Stimulated activated effector memory CD8-positive, alpha-beta T cell treated with anti-CD3 and anti-CD28 coated beads, Interleukin-12 subunit alpha, Interleukin-12 subunit beta, amount 100 ng/mL, for 72 hours (primary cell): ENCODE results near the gene DPF3.

Experiments
- ATAC-seq: fragments of 150-1000 bp; cut with Tn5 transposase; 2 replicates; pipeline ENCODE4 v1.10.0; 2021
- DNase-seq, 2 donors: peaks; one replicate each; pipeline ENCODE4 v3.0.0; 2021 to 2022; ENCODE audit warnings: low spot score in 2 of 2
- H3K27ac Mint-ChIP-seq: one replicate; pipeline ENCODE4 v1.8.0; 2022; ENCODE audit warnings: mild to moderate bottlenecking, mixed read lengths
- H3K36me3 Mint-ChIP-seq: one replicate; pipeline ENCODE4 v1.8.0; 2022; ENCODE audit warnings: mild to moderate bottlenecking, mixed read lengths
- H3K4me1 Mint-ChIP-seq: one replicate; pipeline ENCODE4 v1.8.0; 2022; ENCODE audit warnings: mixed read lengths
- H3K4me3 Mint-ChIP-seq: one replicate; pipeline ENCODE4 v1.8.0; 2022; ENCODE audit warnings: mild to moderate bottlenecking, mixed read lengths
- H3K9me3 Mint-ChIP-seq: one replicate; pipeline ENCODE4 v1.8.0; 2022; ENCODE audit warnings: mixed read lengths

Gene DPF3

DNA sequence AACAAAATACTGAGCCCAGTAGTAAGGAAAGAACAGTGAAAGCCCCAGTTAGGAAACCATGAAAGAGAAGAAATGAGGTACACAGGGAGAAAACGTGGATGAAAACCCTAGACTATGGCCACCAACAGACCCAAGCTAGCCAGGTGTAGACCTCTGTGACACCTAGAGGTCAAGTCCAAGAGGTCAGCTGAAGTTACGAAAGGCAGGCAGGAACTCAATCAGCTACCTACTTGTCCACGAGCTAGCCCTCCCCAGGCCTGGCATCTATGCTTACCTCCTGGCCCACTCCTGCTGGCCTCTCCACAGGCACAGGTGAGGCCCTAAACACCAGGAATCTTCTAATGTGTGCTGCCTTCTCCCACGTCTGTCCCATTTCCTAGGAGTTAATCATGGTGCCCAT lies 48.7 kb downstream of the DPF3 start:
- no peaks in the 10 kb centered on the region for H3K4me1 Mint-ChIP-seq
- no peaks in the 10 kb centered on the region for H3K36me3 Mint-ChIP-seq
- no peak for DNase-seq
- H3K27ac Mint-ChIP-seq, result no peak overlapping the region
- no peaks in the 10 kb centered on the region for H3K9me3 Mint-ChIP-seq
- ATAC-seq, result no peak
- no peak overlapping the region for H3K4me3 Mint-ChIP-seq

DNA sequence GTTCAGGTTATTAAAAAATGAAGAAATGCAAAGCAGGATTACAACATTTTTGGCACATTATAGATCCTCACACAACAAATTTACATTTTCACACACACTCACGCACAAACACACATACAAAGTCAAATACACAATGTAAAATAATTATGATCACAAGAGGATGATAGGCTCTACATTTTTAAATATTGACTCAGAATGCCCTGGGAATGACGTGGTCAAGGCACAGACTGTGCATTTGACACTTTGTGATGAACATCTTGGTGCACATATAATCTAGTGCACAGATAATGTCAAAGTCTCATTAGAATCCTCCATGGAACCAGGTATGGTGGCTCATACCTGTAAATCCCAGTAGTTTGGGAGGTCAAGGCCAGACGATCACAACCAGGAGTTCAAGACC lies 49.4 kb downstream of the DPF3 start:
- no peak for ATAC-seq

DNA sequence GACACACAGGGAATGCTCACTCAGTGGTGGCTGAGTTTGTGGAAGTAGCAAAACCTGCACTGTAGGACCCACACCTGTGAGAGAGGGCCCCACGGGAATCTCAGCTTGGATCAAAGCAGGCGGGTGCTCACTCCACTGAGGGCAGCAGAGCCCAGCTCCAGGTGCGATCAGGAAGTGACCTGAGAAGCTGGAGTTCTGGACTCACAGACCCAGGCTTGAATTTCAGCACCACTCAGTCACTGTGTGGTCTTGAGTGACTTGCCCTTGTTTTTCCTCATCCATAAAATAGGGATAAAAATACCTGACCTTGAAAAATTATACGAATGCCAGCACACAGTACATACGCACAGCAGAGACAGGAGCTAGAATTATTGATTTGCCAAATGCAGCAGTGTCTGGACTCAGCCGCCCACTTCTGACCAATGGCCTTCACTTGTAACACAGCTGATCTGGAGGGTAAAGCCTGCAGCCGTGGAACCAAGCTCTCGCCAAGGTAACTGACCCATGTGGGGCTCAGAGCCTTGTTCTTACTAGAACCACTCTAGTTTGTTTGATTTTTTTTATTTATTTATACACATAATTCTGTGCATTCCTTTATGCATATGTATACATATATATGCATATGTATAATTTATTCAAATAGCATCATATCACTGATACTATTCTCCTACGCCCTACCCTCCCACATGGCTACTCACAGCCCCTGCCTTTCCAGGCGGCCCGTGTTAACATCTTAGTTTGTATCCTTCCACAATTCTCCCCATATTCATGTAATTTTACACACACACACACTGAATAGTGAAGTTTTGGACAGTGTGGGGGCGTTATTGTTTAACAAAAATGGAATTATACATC lies 53.9 kb downstream of the DPF3 start:
- Mint-ChIP-seq H3K36me3 (no peaks in the 10 kb centered on the region), H3K4me1 (no peaks in the 10 kb centered on the region), H3K4me3 (no peak overlapping the region), H3K27ac (no peak overlapping the region), H3K9me3 (no peaks in the 10 kb centered on the region)
- no peak for ATAC-seq
- no peak for DNase-seq

More for the DNA sequence above, 49.4 kb downstream of the DPF3 start:
- Mint-ChIP-seq H3K4me1 (no peaks in the 10 kb centered on the region), H3K9me3 (no peaks in the 10 kb centered on the region), H3K36me3 (no peaks in the 10 kb centered on the region), H3K27ac (no peak overlapping the region), H3K4me3 (no peak overlapping the region)
- DNase-seq, result no peak

DNA sequence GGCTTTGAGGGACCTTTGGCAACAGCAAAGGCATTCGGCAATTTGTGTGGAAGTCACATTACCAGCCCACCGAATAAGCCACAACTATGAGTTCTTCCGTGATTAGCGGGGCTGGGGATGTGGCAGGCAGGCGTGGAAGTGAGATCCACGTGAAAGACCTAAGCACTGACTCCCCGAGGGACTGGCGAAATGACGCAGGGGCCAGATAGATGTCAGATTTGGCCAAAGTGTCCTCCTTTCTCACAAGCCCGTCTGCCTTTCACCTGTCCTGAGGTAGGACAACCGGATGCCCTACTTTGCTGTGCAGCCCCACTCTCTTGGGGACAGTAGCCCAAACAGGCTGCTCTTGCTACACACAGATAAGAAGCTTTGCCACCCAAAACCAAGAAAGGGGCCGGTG lies 54.5 kb downstream of the DPF3 start:
- H3K27ac Mint-ChIP-seq, result no peak overlapping the region
- no peaks in the 10 kb centered on the region for H3K9me3 Mint-ChIP-seq
- no peak for DNase-seq
- H3K4me3 Mint-ChIP-seq, result no peak overlapping the region
- H3K36me3 Mint-ChIP-seq, result no peaks in the 10 kb centered on the region
- no peaks in the 10 kb centered on the region for H3K4me1 Mint-ChIP-seq
- ATAC-seq, result no peak

DNA sequence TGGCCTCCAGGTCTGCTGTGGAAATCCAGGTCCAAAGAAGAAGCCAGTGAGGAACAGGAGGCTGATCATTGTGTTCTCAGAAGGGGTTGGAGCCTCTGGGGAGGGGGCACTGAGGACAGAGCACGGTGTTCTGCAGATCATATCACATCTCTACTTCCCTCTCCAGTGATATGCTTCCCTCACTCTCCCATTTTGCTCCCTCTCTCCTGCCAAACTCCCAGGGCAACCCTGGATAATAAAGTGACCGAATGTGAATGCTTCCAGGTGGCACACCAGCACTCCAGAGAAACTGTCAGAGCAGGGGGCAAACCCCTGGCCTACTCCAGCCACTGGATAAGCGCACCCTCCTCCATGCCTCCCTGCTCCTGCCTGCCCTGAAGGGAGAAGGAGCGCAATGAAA lies 57.8 kb downstream of the DPF3 start:
- H3K36me3 Mint-ChIP-seq, result no peaks in the 10 kb centered on the region
- peak overlapping the region; percentile 39 for H3K27ac Mint-ChIP-seq
- ATAC-seq (no peak), DNase-seq (no peak)
- no peaks in the 10 kb centered on the region for H3K4me1 Mint-ChIP-seq
- no peak overlapping the region for H3K4me3 Mint-ChIP-seq
- no peaks in the 10 kb centered on the region for H3K9me3 Mint-ChIP-seq

DNA sequence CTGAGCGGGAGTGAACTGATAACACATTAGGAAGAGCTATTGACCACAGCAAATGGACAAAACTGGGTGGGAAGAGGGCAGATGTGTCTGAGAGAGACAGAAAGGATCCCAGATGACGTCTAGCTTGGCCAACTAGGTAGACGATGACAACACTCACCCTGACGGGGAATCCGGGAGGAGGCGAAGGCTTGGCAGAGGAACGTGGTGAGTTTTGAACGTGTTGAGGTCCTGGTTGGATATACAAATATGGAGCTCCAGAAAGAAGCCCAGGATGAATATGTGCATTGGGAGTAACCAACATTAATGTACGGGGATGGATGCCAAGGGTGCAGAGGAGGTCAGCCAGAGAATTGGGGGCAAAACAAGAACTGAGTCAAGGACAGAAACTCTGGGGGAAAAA lies 60.7 kb downstream of the DPF3 start:
- ATAC-seq (no peak), DNase-seq (no peak)
- no peaks in the 10 kb centered on the region for H3K9me3 Mint-ChIP-seq
- no peaks in the 10 kb centered on the region for H3K36me3 Mint-ChIP-seq
- H3K4me1 Mint-ChIP-seq, result no peaks in the 10 kb centered on the region
- no peak overlapping the region for H3K4me3 Mint-ChIP-seq
- no peak overlapping the region for H3K27ac Mint-ChIP-seq

DNA sequence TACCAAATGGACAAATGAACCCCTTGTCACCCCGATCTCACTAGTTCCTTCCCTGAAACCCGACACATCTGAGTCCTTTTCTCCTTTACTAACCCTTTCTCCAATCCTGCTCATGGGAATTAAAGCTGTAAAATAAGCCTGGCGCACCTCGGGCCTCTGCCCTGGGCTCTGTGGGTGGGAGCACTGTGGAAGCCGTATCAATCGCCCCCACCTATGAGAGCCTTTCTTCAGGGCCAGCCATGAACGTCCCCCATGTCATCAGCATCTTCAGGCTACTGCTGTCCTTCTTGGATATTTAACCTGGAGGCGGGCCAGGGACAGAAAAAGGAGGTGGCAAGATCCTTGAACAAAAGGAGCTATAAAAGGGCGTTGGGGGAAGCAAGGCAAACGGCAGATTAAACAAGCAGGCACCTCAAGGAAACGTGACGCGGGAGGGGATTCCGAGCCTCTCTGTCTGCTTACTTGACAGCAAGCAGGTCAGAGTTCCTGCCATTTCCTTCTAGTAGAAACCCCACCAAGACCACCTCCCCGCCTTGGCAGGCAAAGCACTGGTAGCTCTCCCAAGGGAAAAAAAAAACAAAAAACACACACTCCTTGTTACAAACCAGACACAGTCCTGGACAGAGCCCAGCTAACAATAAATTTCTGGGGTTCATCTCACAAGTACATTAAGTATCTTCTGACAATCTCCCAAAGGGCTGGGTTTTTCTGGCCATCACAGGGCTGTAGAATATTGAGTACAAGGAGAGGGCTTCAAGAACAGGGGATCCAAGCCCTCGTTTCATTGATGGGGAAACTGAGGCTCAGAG lies 62.9 kb downstream of the DPF3 start:
- no peaks in the 10 kb centered on the region for H3K36me3 Mint-ChIP-seq
- H3K4me1 Mint-ChIP-seq, result no peaks in the 10 kb centered on the region
- no peak overlapping the region for H3K27ac Mint-ChIP-seq
- H3K9me3 Mint-ChIP-seq, result no peaks in the 10 kb centered on the region
- H3K4me3 Mint-ChIP-seq, result no peak overlapping the region
- no peak for DNase-seq
- ATAC-seq, result no peak

DNA sequence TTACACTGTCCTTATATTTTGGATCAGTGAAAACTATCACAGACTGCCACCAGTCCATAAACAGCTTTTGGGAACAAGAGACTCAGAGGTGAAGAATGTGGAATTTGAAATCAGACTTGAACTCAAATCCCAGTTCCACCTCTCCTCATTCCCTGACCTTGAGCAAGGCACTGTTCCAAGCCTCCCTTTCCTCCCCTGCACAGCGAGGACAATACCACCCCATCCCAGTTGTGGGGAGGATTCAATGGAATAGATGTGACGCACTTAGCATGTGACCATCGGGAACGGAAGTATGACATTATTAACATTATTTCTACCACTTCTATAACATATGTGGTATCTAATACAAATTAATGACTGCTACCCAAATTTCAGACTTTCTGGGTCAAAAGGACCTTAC lies 63.5 kb downstream of the DPF3 start:
- ATAC-seq (no peak), DNase-seq (no peak)
- Mint-ChIP-seq H3K4me1 (no peaks in the 10 kb centered on the region), H3K4me3 (no peak overlapping the region), H3K36me3 (no peaks in the 10 kb centered on the region), H3K9me3 (no peaks in the 10 kb centered on the region), H3K27ac (no peak overlapping the region)

DNA sequence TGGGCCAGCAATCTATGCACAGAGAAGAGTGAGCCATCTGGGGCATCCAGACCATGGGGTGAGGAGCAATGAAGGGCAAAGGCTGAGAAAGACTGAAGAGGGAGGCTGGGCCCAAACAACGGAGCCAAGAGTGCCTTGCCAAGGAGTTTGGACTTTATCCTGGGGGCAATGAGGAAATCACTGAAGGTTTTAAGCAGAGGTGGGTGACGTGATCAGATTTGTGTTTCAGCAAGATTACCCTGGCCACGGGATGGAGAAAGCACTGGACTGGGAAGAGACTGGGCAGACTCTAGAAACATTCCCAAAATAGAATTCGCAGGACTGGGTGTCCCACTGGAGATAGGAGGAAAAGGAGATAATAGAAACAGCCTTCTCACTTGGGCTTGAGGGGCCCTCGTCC lies 65.3 kb downstream of the DPF3 start:
- DNase-seq, result no peak
- no peak for ATAC-seq
- H3K9me3 Mint-ChIP-seq, result no peaks in the 10 kb centered on the region
- H3K36me3 Mint-ChIP-seq, result no peaks in the 10 kb centered on the region
- no peak overlapping the region for H3K4me3 Mint-ChIP-seq
- H3K27ac Mint-ChIP-seq, result peak overlapping the region; percentile 4
- no peaks in the 10 kb centered on the region for H3K4me1 Mint-ChIP-seq

DNA sequence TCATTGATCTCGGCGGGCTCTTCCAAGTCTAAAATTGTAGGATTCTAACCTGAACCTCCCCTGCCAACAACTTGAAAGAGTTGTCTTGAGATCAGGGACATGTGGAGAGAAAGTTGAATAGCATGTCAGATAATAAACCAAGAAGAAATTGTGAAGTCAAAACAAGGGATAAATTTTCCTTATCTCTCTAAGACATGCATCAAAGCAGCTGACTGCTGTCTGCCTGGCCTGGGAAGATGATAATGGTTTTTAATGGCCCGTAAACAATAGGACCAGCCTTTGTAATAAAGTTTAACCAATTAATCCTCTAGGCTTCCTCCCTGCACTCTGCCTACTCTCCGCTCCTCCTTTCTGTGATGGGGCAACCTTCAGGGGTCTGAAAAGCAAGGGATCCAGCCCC lies 67.9 kb downstream of the DPF3 start:
- Mint-ChIP-seq H3K4me1 (no peaks in the 10 kb centered on the region), H3K4me3 (no peak overlapping the region), H3K9me3 (no peaks in the 10 kb centered on the region), H3K27ac (no peak overlapping the region), H3K36me3 (no peaks in the 10 kb centered on the region)
- ATAC-seq, result no peak
- DNase-seq, result no peak

DNA sequence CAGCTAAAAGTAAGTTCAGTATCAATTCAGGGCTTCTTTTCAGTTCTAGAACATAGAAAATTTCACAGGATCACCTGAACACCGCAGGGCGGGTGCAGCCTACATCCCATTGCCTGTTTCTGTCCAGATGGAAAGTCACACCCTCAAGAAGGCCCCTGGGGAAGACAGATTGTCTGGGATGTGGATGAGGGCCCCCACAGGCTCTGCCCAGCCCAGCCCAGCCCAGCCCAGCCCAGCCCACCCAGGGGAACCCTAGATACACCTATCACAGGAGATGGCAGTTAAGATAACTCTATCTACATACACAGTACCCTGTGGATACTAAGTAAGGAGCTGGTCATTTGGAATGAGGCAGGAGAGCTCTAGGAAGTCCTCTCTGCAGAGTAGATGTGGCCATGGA lies 68.4 kb downstream of the DPF3 start:
- H3K27ac Mint-ChIP-seq, result peak overlapping the region; percentile 63
- H3K9me3 Mint-ChIP-seq, result no peaks in the 10 kb centered on the region
- H3K4me1 Mint-ChIP-seq, result no peaks in the 10 kb centered on the region
- H3K4me3 Mint-ChIP-seq, result no peak overlapping the region
- ATAC-seq (no peak), DNase-seq (no peak)
- H3K36me3 Mint-ChIP-seq, result no peaks in the 10 kb centered on the region

DNA sequence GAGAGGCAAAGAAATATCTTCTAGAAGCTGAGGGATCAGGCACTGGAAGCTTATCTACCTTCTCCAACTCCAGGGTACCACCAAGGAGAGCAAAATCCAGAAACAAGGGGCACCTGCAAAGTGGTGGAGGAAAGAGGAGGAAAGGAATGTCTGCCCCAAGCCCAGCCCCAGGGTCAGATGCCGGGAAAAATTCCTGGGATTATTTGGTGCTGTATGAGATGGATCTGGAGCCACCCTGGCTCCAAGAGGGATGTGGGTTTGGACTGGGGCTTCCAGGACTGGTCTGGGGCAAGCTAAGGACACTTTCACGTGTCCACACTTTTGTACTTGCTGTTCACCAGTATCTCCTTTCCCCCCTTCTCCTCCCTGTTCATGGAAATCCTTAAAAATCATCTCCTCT lies 69.8 kb downstream of the DPF3 start:
- Mint-ChIP-seq H3K36me3 (no peaks in the 10 kb centered on the region), H3K4me1 (no peaks in the 10 kb centered on the region), H3K4me3 (no peak overlapping the region), H3K27ac (no peak overlapping the region), H3K9me3 (no peaks in the 10 kb centered on the region)
- no peak for DNase-seq
- ATAC-seq, result no peak

DNA sequence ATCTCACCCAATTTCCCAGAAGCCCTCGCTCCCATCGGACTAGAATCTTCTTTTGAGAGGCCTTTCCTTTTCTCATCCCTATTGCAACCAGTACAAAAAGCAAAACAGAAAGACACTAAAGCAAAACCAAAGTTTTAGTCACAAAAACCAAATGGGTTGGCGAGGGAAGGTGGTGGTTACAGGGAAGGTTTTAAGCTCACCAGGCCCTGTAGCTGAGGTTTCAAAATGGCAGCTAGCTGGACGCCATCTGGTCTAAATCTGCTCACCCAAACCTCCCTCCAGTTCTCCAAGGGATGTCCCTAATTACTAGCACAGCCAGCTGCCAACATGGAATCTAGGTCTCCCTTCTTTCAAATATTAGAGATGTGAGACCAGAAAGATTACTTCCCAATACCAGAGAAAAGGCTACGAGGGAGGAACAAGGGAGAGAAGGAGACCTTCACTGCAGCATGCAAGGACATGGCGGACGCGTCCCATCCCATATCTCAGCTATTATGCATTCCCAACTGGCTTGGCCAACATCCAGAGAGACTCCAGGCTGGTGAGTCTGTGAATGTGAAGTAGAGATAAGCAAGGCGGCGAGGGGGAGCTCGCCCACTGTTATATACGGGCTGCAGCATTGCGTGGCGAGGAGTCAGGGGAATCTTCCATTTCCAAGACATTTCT lies 70.8 kb downstream of the DPF3 start:
- Mint-ChIP-seq H3K9me3 (peaks cover 4% of the 10 kb centered on the region), H3K4me3 (no peak overlapping the region), H3K36me3 (no peaks in the 10 kb centered on the region), H3K4me1 (no peaks in the 10 kb centered on the region), H3K27ac (no peak overlapping the region)
- no peak for DNase-seq
- ATAC-seq, result no peak

DNA sequence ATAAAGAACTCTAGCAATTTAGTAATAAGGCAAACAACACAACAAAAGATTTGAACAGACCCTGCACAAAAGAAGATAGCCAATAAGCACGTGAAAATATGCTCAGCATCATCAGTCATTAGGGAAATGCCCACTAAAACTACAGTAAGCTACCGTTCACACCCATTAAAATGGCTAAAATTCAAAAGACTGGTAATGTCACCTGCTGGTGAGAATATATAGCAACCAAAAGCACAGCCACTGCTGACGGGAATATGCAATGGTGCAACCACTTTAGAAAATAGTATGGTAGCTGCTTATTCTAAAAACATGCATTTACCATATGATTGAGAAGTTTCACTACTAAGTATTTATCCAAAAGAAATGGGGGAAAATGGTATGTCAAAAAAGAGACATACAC lies 74.9 kb downstream of the DPF3 start:
- ATAC-seq (no peak), DNase-seq (no peak)
- Mint-ChIP-seq H3K4me1 (peaks cover 8% of the 10 kb centered on the region), H3K4me3 (no peak overlapping the region), H3K27ac (no peak overlapping the region), H3K36me3 (no peaks in the 10 kb centered on the region), H3K9me3 (peaks cover 4% of the 10 kb centered on the region)

DNA sequence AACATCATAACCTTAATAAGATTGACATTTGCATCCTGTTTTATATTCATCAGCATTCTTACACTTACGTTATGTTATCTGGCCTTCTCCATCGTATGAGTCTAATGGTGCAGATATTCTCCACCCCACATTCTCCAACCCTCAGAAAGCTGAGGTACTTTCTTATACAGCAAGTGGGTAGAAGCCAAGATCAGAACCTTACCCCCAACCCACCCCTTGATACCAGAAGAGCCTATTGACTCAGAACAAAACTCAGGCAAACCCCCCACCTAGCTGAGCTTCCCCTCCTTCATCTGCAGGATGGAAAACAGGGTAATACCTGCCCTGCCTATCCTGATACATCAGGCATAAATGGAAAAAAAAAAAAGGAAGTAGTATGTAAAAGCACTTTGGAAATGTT lies 77.6 kb downstream of the DPF3 start:
- ATAC-seq (no peak), DNase-seq (no peak)
- H3K36me3 Mint-ChIP-seq, result no peaks in the 10 kb centered on the region
- H3K27ac Mint-ChIP-seq, result no peak overlapping the region
- peaks cover 4% of the 10 kb centered on the region for H3K9me3 Mint-ChIP-seq
- H3K4me3 Mint-ChIP-seq, result no peak overlapping the region
- H3K4me1 Mint-ChIP-seq, result peaks cover 13% of the 10 kb centered on the region

DNA sequence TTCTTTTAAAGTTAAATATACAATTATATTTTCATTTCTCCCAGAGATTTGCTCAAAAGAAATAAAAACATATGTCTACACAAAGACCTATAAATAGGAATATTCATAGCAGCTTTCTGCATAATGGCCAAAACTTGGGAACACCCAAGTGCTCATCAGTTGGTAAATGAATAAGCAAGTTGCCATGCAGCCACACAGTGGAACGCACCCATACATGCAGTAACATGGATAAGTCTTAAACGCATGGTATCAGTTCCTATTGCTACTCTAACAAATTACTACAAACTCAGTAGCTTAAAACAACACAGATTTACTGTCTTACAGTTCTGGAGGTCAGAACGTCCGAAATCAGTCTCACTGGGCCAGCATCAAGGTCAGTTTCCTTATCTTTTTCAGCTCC lies 78.5 kb downstream of the DPF3 start:
- H3K9me3 Mint-ChIP-seq, result peaks cover 6% of the 10 kb centered on the region

More for the DNA sequence above, 78.5 kb downstream of the DPF3 start:
- peaks cover under 1% of the 10 kb centered on the region for H3K36me3 Mint-ChIP-seq
- H3K4me1 Mint-ChIP-seq, result peaks cover 22% of the 10 kb centered on the region
- DNase-seq, result no peak
- ATAC-seq, result no peak
- H3K4me3 Mint-ChIP-seq, result no peak overlapping the region
- no peak overlapping the region for H3K27ac Mint-ChIP-seq
